ENCODE measurements around the gene TDRD9.
"Not testable (repeated sequence)": the region's sequence is repeated elsewhere in the genome, so short reads cannot be mapped to it uniquely, and the experiment has no call there.

The TDRD9 gene

GRCh38 chr14:103960457-103961055 is 32.3 kb downstream of the TDRD9 start:
- in situ Hi-C loops (cut with HindIII; ENCODE audit: low pct_ligation_motif_present, low pct_unique_long_range_greater_than_20kb, low sequenced_read_pairs) = no loop called here
- DNase-seq = no peak

- no peak for DNase-seq
- in situ Hi-C loops (cut with HindIII; ENCODE audit: low pct_ligation_motif_present, low pct_unique_long_range_greater_than_20kb, low sequenced_read_pairs) = no loop called here
Measured at GRCh38 chr14:103961928-103962578, 33.8 kb downstream of the TDRD9 start.

GRCh38 chr14:103966631-103967030 is 38.4 kb downstream of the TDRD9 start:
- in situ Hi-C loops (cut with HindIII; ENCODE audit: low pct_ligation_motif_present, low pct_unique_long_range_greater_than_20kb, low sequenced_read_pairs) = no loop called here
- DNase-seq = no peak

- in situ Hi-C loops (cut with HindIII; ENCODE audit: low pct_ligation_motif_present, low pct_unique_long_range_greater_than_20kb, low sequenced_read_pairs) = no loop called here
- DNase-seq = no peak
Measured at GRCh38 chr14:103969961-103970360, 41.7 kb downstream of the TDRD9 start.

GRCh38 chr14:103973354-103973753 is 45.1 kb downstream of the TDRD9 start:
- in situ Hi-C loops (cut with HindIII; ENCODE audit: low pct_ligation_motif_present, low pct_unique_long_range_greater_than_20kb, low sequenced_read_pairs) = no loop called here
- DNase-seq = no peak

GRCh38 chr14:103974575-103974974 is 46.3 kb downstream of the TDRD9 start:
- no peak for DNase-seq
- in situ Hi-C loops (cut with HindIII; ENCODE audit: low pct_ligation_motif_present, low pct_unique_long_range_greater_than_20kb, low sequenced_read_pairs) = no loop called here

GRCh38 chr14:103980623-103981238 is 52.5 kb downstream of the TDRD9 start:
- in situ Hi-C loops (cut with HindIII; ENCODE audit: low pct_ligation_motif_present, low pct_unique_long_range_greater_than_20kb, low sequenced_read_pairs) = not testable (repeated sequence)
- DNase-seq = peak; percentile 36

GRCh38 chr14:103984196-103984595 is 55.9 kb downstream of the TDRD9 start:
- DNase-seq = no peak
- in situ Hi-C loops (cut with HindIII; ENCODE audit: low pct_ligation_motif_present, low pct_unique_long_range_greater_than_20kb, low sequenced_read_pairs) = no loop called here

GRCh38 chr14:103989034-103989433 is 60.8 kb downstream of the TDRD9 start:
- DNase-seq = no peak
- in situ Hi-C loops (cut with HindIII; ENCODE audit: low pct_ligation_motif_present, low pct_unique_long_range_greater_than_20kb, low sequenced_read_pairs) = no loop called here

- in situ Hi-C loops (cut with HindIII; ENCODE audit: low pct_ligation_motif_present, low pct_unique_long_range_greater_than_20kb, low sequenced_read_pairs) = no loop called here
Measured at GRCh38 chr14:103989964-103990363, 61.7 kb downstream of the TDRD9 start.

GRCh38 chr14:103994535-103995184 is 66.4 kb downstream of the TDRD9 start:
- in situ Hi-C loops (cut with HindIII; ENCODE audit: low pct_ligation_motif_present, low pct_unique_long_range_greater_than_20kb, low sequenced_read_pairs) = no loop called here
- DNase-seq = peak; percentile 37

More at GRCh38 chr14:103989964-103990363, 61.7 kb downstream of the TDRD9 start:
- no peak for DNase-seq

GRCh38 chr14:103995876-103996275 is 67.6 kb downstream of the TDRD9 start:
- in situ Hi-C loops (cut with HindIII; ENCODE audit: low pct_ligation_motif_present, low pct_unique_long_range_greater_than_20kb, low sequenced_read_pairs) = no loop called here

GRCh38 chr14:103997391-103997790 is 69.1 kb downstream of the TDRD9 start:
- in situ Hi-C loops (cut with HindIII; ENCODE audit: low pct_ligation_motif_present, low pct_unique_long_range_greater_than_20kb, low sequenced_read_pairs) = no loop called here
- DNase-seq = no peak

More at GRCh38 chr14:103995876-103996275, 67.6 kb downstream of the TDRD9 start:
- DNase-seq = no peak

- in situ Hi-C loops (cut with HindIII; ENCODE audit: low pct_ligation_motif_present, low pct_unique_long_range_greater_than_20kb, low sequenced_read_pairs) = no loop called here
- no peak for DNase-seq
Measured at GRCh38 chr14:103998027-103998426, 69.8 kb downstream of the TDRD9 start.

GRCh38 chr14:103999795-104000440 is 71.7 kb downstream of the TDRD9 start:
- DNase-seq = no peak
- in situ Hi-C loops (cut with HindIII; ENCODE audit: low pct_ligation_motif_present, low pct_unique_long_range_greater_than_20kb, low sequenced_read_pairs) = no loop called here

GRCh38 chr14:104001003-104001402 is 72.7 kb downstream of the TDRD9 start:
- DNase-seq = no peak
- in situ Hi-C loops (cut with HindIII; ENCODE audit: low pct_ligation_motif_present, low pct_unique_long_range_greater_than_20kb, low sequenced_read_pairs) = no loop called here

- in situ Hi-C loops (cut with HindIII; ENCODE audit: low pct_ligation_motif_present, low pct_unique_long_range_greater_than_20kb, low sequenced_read_pairs) = no loop called here
- no peak for DNase-seq
Measured at GRCh38 chr14:104003616-104004015, 75.4 kb downstream of the TDRD9 start.

- in situ Hi-C loops (cut with HindIII; ENCODE audit: low pct_ligation_motif_present, low pct_unique_long_range_greater_than_20kb, low sequenced_read_pairs) = no loop called here
- DNase-seq = no peak
Measured at GRCh38 chr14:104004849-104005248, 76.6 kb downstream of the TDRD9 start.

GRCh38 chr14:104005489-104005888 is 77.2 kb downstream of the TDRD9 start:
- no peak for DNase-seq
- in situ Hi-C loops (cut with HindIII; ENCODE audit: low pct_ligation_motif_present, low pct_unique_long_range_greater_than_20kb, low sequenced_read_pairs) = no loop called here
